CD4-positive, alpha-beta T cell treated with Interleukin-4 for 4 hours (primary cell): ENCODE data around the gene BRI3BP.

Source experiments
- DNase-seq: peaks from one replicate; pipeline ENCODE4 v3.0.0-alpha.2; 2020

The BRI3BP gene, protein sequence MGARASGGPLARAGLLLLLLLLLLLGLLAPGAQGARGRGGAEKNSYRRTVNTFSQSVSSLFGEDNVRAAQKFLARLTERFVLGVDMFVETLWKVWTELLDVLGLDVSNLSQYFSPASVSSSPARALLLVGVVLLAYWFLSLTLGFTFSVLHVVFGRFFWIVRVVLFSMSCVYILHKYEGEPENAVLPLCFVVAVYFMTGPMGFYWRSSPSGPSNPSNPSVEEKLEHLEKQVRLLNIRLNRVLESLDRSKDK

GRCh38 chr12:124993626-124994436 lies at the start of gene BRI3BP:
TSS of gene BRI3BP (plus strand) at chr12:124993645. CDS start at chr12:124993791, 146 bp downstream.
- no peak for DNase-seq

DNA sequence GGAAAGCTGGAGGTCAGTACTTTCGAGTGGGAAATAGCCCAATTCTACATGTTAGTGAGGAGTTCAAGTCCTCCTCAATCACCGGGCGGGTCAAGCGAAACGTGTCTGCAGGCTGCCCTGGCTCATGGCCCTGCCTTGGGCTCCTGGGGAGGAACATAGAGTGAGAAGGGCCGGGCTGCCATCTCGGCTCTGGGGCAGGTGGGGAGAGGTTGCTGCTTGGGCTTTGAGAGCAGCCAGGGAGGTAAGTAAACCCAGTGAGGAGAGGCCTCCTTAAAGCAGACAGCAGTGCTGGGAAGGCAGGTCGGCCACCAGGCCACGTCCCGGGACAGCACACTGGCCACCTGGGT lies 47.0 kb upstream of the BRI3BP start:
- DNase-seq, result no peak

DNA sequence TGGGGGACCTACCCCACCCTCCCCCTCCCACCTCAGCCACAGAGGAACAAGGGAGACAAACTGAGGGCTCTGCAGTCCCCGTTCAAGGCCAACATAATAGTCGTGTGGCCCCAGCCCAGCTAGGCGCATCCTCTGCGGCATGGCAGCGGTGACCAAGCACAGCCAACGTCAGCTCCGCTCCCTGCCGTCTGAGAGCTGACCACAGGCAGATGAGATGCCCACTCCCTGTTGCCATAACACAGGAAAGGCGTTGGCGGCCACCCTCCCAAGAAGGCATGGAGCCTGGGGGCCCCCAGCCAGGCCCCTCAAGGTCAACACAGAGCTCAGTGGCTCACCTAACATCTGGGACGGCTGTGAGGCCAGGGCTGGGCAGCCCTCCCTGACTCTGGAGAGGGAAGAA lies 46.4 kb upstream of the BRI3BP start:
- no peak for DNase-seq

DNA sequence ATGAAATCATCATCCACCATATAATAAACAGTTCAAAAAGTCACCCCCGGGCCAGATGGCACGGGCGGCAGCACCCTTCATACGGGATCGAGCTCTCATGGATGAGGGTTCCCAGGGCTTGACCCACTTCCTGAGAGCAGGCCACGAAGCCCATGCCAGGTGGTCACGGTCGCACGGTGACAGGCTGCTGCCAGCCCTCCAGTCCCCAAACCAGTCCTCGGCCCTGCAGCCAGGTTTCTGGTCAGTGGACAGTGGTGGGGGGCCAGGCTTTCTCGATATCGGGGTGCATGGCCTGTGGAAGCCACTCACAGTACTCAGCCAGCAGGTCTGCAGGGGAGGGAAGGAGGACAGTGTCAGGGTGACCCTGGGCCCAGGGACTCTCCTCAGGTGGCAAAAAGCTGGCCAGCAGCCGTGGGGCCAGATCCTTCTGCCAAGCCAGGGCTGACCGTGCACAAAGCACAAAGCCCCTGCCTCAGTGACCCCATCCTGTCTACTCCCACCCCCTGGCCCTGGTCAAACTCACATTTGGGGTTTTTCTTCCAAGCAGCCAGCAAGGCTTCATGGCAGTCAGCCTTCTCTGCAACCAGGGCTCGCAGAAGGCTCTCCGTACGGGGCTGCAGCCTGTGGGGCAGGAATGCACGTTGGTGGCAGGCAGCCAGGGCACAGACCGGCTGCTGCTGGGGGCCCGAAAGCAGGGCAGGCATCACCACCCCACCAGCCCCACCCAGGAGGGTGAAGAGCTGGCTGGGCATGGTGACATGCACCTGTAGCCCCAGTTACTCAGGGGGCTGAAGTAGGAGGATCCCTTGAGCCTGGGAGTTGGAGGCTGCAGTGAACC lies 45.7 kb upstream of the BRI3BP start:
- no peak for DNase-seq

GRCh38 chr12:124949066-124949465 lies 44.4 kb upstream of the BRI3BP start:
- no peak for DNase-seq

GRCh38 chr12:124949779-124950728 lies 43.4 kb upstream of the BRI3BP start:
- no peak for DNase-seq

DNA sequence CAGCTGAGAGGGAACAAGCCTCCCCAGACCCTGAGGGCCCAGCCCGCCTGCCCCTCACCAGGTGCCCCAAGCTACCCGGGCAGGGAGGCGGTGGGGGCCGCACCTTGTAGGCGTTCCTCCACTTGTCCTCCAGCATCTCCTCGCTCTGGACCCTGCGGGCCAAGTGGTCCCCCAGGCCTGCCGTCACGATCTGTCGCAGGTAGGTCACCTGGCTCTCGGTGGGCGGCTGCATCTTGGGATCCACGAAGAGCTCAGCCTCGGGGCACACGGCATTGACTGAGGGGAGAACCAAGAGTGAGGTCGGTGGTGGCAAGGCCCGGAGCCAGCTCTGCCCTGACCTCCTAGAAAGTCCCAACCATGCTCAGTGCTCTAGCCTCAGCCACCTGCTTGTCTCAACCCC lies 41.1 kb upstream of the BRI3BP start:
- no peak for DNase-seq

- DNase-seq, result no peak
These were observed 40.6 kb upstream of the BRI3BP start for GRCh38 chr12:124952801-124953200.

DNA sequence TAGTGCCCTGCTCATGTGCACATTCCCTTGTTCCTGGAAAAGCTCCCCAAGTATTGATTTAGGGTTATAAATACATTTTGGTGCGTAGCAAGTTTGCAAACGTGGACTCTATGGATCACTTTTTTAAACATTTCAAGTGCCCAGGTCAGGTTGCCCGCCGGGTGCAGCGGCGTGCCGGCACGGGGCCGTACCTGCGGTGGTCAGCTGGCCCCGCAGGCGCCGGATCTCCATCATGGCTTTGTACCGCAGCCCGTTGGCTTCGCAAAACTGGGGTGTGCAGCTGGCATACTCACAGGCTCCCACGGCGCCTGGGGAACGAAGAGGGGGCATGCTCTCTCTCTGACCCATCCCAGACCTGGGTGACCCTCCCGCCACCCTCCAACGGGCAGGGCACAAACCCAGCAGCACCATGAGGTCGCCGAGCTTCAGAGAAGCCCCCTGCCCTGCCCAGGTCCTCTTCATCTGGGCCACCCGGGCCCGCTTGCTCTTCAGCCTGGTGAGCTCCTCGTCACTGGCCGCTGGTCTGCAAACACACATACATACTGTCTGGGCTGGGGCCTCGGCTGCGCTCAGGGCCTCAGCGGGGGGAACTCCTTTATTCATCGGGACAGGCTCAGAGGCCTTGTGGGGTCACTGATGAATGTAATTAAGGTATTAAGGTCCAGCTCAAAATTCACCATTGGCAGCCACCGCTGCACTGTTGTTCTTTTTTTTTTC lies 39.6 kb upstream of the BRI3BP start:
- no peak for DNase-seq

DNA sequence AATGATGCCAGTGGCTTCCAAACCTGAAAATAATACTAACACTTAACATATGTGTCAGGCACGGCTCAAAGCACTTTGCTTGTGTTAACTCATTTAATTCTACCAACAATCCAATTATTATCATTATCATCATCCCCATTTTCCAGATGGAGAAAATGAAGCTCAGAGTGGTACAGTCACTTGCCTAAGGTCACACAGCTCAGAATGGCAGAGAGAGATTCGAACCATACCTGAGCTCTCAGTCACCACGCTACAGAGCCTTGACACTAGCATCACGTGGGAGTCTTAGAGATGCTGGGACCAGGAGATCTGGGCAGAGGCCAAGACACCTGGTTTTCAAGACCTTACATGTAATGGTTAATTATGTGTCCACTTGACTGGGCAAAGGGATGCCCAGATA lies 38.7 kb upstream of the BRI3BP start:
- DNase-seq, result no peak

DNA sequence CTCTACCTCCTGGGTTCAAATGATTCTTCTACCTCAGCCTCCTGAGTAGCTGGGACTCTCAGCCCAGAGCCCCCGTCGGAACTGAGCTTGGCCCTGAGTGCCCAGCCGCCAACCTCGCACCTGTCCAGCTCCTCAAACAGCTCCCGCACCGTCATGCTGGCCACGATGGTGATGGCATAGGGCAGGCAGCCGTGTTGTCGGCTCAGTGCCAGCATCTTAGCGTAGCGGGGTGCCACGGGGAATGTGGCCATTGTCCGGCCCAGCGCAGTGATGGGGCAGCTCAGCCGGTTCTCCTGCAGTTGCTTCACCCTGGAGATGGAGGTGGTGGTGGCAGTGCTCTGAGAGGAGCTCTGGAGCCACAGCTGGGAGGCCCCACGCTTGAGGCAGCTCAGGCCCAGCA lies 36.9 kb upstream of the BRI3BP start:
- DNase-seq, result no peak

GRCh38 chr12:124961055-124961454 lies 32.4 kb upstream of the BRI3BP start:
- DNase-seq, result no peak

GRCh38 chr12:124963211-124963610 lies 30.2 kb upstream of the BRI3BP start:
- DNase-seq, result no peak

- DNase-seq, result no peak
These were observed 29.2 kb upstream of the BRI3BP start for GRCh38 chr12:124964251-124964650.

DNA sequence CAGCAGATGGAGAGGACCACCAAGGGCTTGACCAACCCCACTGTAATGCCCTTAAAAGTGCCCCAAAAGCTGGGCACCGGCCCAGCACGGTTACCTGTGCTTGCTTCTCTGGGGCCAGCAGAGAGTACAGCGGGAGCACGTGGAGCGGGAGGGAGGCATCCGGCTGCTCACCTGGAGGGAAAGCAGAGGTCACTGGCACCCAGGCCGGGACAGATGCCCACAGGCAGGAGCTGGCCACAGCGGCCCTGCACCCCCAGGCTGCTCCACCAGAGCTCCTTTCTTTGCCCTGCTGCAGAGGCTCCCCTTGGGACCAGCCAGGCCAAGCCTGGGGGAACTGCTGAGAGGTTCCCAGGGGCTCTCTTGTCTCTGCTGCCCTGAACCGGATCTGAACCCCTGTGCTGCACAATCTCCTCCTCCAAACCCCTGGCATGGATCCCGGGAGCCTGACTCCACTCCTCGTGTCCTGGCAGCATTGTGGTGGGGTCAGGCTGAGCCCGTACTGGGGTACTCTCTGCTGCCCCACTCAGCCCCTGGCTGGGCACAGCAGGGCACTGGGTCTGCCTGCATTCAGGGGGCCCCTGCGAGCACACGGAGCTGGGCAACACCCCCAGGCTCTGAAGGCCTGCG lies 28.5 kb upstream of the BRI3BP start:
- DNase-seq, result no peak

DNA sequence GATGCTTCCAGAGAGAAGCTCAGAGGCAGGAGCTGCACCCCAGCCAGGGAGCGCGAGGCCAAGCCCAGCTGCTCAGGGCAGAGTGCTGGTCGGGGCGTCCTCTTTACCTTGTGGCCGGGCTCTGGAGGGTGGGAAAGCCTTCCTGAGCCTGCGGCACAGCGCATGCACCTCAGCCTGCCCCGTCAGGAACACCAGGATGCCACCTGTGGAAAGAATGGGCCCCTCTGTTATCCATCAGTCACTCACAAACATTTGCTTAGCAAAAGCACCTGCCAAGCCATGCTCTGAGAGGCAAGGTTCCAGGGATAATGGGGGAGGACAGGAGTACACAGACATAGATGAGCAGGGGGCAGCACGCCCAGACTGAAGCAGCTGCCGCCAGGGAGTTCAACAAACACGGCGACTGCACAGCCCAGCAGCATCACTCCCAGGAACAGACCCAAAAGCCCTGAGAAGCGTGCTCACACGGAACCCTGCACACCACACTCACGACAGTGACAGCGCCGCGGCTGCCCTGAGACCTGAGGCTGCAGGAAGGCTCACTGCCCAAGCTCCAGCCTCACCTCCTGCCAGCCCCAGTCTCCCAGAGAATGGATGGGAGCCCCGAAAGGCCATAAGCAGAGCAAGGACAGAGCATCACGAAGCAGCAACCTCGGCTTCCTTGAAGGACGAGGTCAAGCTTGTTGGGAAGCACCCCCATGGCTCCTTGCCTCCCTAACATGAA lies 26.3 kb upstream of the BRI3BP start:
- no peak for DNase-seq

DNA sequence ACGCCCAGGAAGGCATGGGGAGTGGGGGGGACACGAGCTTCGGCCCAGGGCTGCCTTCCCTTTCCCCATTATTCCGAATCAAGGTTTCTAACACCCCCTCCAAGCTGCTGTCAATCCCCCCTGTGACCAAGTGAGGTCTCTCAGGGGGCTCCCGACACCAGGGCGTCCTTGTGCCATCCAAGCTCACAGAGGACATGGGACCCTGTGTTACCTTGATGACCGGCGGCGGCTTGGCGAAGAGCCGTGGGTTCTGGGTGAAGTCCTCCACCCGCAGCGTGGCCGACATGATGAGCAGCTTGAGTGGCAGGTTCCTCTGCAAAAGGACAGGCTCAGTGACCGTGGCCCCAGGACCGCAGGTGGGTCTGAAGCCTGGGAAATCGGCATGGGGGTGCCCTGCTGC lies 24.8 kb upstream of the BRI3BP start:
- no peak for DNase-seq

GRCh38 chr12:124970647-124971402 lies 22.6 kb upstream of the BRI3BP start:
- no peak for DNase-seq

- DNase-seq, result no peak
These were observed 21.8 kb upstream of the BRI3BP start for GRCh38 chr12:124971603-124972002.

DNA sequence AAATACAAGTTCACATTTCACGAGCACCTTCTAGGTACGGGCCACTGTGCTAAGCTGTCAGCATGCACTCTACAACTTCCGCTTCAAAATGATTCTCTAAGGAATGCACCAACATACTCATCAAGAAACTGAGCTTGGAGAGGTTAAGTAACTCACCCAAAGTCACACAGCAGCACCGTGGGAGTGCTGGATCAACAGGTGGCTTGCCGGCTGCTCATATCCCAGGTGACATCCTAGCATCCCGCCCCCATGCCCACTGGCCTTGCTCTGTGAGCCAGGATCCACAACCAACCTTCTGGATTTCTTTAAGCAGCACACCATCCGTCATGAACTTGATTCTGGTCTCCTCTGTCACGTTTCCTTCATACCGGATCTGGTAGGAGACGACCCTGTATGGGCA lies 21.2 kb upstream of the BRI3BP start:
- no peak for DNase-seq
